GM18502 (cell line): ENCODE data around the gene FBXO28.

Experiments
- ATAC-seq: cut with Tn5 transposase; IDR thresholded peaks from one replicate; pipeline ENCODE4 v1.9.1; 2021; ENCODE audit warnings: mild to moderate bottlenecking; ENCODE audit not compliant: unreplicated experiment, poor library complexity

The FBXO28 gene

DNA sequence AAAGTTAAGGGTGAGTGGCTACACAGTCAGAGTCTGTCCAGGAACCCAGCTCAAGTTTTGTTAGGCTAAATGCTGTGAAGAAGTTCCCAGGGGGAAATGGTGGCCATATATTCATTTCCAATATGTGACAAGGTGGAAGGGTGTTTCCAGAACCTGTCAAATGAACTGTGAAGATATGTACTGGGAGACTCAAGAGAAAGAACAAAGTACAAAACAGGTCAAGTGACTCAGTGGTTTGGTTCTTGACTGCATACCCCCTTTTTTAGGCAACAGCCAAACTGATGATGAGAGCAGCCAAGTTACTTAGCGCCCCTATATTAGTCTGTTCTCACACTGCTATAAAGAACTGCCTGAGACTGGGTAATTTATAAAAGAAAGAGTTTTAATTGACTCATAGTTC, 18.6 kb upstream of the FBXO28 start:
- no peak for ATAC-seq

DNA sequence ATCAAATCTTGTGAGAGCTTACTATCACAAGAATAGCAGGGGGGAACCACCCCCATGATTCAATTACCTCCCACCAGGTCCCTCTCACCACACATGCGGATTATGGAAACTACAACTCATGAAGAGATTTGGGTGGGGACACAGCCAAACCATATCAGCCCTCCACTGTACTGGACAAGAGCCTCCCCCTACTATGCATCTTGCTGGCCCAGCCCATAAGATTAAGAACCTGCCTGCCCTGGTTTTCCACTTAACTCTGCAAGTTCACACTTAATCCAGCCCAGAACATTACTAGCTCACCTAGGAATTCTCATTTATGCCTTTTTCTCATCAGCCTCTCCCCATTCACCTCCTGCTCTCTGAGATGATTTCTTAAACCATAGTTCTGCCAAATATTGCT, 18.0 kb upstream of the FBXO28 start:
- no peak for ATAC-seq

DNA sequence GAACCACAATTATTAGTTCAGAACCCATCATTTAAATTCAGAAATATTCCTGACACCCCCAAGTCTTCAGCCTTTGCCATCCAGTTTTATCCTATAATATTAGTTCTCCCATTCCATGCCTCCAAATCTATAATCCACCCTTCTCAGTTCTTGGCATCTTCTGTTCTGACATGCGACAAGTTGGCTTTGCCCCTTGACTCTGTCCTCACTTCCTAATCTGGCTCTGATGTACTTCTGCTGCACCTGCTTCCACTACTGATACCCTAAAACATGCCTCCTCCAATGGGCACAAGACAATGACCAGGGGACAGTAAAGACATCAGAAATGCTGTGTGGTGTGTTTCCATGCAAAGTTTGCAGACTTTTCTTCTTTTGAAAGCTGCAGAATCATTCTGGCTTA, 17.1 kb upstream of the FBXO28 start:
- ATAC-seq = no peak

DNA sequence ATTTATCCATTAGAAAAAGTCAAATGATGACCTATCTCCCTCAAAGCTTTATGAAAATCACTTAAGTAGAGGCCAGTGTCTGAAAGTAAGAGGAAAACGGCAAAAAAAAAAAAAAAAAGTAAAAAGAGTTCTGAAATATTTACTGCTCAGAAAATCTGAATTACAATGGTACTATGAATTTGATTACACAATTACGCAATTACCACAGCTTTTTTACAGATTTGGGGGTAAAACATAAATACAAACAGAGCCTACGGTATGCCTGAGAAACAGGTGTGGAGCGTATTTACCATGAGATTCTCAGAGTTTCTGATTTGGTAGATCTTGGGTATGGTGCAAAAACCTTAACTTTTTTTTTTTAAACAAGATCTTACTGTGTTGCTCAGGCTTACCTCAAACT, 15.9 kb upstream of the FBXO28 start:
- ATAC-seq = no peak

DNA sequence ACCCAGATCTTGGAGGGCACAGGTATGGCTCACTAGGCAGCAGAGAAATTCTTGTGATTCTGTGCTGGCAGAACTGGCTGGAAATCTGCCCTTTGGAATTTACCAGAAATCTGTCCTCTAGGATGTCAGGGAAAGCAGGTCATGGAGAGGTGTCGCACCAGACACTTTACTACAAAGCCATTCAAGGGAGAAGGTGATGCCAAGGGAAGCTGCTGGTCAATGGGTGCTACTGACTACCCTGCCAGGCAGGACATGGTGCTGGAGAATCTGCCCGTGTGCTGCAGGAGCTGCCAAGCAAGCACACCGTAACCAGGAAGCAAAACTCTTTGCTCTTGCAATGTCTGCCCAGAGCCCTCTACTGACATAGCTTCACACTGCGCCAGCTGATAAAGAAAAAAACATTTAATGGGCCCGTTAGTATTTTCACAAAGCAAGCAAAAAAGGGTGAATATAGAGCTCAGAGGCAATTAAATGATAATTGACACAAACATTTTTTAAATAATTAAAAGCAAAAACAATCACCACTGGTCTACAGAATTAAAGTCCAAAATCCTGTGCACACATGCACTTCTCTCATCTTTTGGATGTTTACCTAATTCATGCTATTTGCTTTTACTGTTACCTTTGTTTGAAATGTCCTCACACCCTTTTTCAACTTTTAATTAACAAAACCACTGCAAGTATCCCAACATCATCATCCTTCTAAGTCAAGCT, 7.2 kb upstream of the FBXO28 start:
- ATAC-seq = peak; percentile 78

DNA sequence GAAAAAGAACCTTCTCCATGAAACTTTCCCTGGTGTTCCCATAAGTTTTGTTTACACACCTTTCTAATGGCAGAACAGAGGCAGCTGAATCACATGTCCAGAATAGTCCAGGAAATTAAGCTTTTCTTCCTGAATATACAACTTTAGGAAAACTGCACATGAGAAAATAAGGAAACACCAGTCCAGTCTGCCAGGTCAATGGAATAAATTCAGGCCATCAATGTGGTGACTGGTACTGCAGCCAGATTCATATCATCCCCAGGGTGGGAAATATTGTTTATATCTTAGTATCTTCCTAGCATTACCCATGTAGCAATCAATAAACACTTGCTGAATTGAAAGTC, 6.7 kb upstream of the FBXO28 start:
- ATAC-seq = no peak

DNA sequence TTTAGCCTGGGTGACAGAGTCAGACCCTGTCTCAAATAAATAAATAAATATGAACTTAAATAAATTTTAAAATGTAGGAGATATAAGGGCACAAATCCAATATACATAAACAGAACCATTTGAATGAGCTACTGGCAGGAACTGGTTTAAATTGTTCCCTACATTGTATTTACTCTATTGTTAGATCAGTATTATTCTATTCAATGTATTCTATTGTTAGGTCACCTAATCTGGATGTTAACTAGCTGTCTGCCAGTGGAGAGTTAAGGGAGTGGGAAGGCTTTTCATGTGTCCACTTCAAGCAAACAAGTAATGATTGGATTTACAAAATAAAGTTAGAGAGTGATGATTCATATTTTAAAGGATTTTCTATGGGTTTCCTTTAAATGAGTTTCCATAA, 4.9 kb upstream of the FBXO28 start:
- ATAC-seq = no peak

DNA sequence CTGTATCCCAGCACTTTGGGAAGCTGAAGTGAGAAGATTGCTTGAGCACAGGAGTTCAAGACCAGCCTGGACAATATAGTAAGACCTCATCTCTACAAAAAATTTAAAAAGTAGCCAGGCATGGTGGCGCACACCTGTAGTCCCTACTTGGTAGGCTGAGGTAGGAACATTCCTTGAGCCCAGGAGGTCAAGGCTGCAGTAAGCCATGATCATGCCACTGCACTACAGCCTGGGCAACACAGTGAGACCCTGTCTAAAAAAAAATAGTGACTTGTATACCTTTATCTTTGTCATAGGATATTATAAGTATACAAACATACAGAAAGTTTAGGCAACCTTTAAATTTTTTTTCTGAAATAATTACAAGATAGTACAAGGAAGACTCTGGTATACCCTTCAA, 3.9 kb upstream of the FBXO28 start:
- ATAC-seq = no peak

DNA sequence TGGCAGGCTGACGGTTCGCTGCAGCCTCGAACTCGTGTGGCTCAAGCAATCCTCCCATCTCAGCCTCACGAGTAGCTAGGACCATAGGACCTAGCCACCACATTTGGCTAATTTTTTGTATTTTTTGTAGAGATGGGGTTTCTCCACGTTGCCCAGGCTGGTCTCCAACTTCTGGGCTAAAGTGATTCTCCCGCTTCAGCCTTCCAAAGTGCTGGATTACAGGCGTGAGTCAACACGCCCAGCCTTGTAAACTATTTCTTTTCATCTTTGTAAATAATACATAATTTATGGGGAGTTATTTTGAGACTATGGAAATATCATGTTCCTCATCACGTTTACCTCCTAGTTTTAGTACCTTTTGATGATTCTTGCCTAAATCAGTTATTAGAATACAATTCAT, 906 bp upstream of the FBXO28 start:
- no peak for ATAC-seq

DNA sequence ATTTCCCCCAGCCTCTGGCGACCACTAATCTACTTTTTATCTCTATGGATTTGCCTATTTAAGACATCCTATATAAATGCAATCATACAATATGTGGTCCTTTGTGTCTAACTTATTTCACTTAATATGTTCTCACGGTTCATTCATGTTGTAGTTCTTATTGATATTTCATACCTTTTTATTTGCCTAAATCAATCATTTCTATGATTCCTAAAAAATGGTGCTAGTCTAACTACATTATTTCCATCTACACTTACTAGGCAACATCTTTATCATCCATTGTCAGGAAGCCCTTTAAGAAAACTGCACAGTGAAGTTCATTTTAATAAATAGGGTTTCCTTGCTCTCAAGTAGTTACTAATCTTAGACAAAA, 380 bp upstream of the FBXO28 start:
- ATAC-seq = peak; percentile 17

DNA sequence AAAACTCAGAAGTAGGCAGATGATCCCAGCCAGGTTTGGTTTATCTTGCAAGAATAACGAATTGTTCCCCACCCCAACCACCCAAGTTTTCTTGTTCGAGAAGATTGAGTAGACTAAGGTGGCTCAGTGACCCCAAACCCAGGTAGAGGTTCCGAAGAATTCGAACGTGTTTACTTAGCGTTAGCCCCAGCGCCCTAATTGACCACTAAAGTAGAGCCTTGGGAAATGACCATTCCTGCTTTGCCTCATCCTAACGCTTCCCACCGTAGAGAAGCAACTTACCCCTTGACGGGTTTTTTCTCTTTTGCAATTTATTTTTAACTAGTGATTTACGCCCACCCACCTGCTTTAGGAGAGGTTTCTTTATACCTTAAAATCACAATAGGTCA, 870 bp downstream of the FBXO28 start:
- no peak for ATAC-seq

DNA sequence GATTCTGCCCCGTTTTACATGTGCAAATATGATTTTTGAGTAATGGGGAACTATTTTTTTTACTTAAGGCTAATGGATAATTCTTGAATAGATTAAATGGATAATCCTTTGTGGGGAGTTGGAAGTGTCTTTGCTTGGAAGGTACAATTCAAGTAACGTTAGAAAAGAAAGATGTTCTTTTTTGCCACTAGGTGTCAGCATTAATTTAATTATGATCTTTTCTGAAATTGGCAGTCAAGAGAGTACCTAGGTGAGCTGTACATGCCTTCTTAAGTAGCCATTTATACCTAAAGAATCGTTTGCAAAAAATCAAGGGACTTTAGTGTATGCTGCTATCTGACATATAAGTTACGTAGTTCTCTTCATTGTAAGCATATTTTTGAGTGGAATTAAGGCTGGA, 2.2 kb downstream of the FBXO28 start:
- ATAC-seq = peak; percentile 37

DNA sequence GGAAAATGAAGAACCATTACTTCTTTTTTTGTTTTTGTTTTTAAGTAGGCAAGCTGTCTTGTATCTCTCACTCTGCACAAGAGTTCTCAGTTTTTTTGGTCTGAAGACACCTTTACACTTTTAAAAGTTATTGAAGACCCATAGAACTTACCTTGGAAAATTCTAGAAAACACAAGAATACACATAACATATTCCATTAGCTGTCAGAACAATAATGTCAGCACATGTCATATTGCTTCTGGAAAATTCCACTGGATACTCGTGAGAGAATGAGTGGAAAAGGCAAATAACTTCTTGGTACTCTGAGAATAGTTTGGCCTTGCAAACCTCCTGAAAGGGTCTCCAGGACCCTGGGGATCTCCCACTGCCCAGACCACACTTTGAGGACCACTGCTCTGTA, 4.8 kb downstream of the FBXO28 start:
- no peak for ATAC-seq

DNA sequence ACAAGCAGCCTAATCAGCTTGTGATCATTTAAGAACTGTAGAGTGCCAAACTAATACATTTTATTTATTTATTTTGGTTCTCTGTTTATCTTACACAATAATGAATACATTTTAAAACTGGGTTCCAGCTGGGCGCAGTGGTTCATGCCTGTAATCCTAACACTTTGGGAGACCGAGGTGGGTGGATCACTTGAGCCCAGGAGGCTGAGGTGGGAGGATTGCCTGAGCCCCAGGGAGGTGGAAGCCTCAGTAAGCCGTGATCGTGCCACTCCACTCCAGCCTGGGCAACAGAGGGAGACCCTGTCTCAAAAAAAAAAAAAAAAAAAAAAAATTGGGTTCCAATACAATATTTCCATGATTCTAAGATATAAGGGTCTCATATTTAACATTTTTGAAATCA, 9.2 kb downstream of the FBXO28 start:
- no peak for ATAC-seq

DNA sequence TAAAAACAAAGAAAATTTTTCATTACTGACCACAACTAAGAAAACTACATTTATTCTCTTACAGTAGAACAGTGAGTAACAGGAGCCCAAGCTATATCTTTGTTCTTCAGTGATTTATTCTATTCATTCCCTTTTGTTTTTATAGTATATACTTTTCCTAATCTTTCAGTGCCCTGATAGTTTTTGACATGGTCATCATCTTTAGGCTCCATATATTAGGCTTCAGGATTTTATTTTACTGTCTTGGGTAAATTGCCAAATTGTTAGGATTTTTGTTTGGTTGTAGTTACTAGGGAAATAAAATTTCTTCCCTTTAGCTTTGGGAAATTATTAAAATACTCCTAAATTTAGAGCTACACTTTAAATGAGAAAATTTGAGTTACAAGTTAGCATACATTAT, 10.3 kb downstream of the FBXO28 start:
- no peak for ATAC-seq

DNA sequence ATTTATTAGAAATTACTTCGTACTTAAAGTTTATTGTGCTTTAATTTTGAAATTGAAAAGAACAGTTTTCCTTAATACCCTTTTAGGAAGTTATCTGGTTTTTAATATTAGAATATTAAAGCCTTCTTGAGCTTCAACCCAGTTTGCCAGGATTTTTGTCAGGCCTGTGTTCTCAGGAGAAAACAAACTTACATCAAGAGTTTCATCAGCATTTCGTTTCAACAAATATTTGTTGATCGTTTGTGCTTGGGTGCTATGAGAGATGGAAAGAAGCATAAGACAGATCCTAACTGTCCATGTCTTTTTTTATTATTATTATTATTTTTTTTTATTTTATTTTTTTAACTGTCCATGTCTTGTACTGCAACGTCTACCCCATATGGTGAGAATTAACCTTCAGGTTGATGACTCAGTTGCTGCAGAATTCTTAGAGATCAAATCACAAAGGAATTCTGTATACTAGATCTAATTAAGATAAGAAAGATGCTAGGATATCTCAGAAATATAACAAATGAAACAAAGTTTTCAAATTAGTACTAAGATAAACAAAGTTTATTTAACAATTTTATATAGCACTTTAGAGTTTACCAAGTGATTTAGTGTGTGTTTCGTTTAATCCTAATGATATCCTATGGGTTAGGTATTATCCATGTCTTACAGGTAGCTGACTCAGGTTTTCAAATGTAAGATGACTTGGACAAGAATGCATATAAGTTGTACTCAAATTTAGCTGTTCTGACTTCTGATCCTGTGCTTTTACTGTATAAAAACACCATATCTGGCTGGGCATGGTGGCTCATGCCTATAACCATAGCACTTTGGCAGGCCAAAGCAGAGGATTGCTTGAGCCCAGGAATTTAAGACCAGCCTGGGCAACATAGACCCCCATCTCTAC, 14.3 kb downstream of the FBXO28 start:
- ATAC-seq = no peak

DNA sequence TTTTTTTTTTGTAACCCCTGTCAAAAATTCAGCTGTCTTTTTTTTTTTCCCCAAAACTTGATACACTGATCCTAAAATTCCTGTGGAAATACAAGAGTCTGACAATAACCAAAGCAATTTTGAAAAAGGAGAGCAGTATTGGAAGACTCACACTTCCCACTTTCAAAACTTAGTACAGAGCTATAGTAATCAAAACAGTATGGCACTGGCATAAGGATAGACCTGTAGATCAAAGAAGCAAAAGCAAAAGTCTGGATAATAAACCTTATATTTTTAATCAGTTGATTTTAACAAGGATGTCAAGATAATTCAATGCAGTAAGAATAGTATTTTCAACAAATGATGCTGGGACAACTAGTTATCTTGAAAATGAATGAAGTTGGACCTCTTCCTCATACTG, 17.3 kb downstream of the FBXO28 start:
- ATAC-seq = no peak

DNA sequence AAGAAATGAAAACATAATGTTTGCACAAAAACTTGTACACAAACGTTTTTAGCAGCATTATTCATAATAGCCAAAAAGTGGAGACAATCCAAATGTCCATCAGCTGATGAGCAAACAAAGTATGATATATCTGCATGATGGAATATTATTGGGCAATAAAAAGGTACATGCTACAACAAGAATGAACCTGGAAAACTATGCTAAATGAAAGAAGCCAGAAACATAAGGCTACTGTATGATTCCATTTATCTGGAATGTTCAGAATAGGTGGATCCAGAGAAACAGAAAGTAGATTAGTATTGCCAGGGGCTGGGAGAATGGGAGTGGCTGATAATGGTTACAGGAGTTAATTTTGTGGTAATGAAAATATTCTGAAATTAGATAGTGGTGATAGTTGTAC, 19.0 kb downstream of the FBXO28 start:
- ATAC-seq = no peak

DNA sequence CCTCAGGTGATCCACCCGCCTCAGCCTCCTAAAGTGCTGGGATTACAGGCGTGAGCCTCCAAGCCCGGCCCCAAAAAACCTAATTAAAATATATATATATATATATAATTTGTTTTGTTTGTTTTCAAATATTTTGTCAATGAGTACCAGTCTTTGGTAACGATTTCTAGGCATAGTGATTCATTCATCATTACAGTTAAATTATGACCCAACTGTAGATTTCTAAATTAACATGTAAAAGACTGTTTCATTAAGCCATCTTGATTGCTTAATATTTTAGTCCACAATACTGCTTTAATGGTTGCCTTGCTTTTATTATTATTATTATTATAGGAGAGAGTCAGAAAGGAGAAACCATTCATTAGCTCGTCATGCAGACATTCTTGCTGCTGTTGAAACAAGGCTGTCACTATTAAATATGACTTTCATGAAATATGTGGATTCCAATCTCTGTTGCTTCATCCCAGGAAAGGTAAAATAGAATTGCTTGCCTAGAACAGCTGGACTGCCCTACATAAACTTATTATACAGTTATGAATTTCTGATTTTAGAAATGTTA, 19.9 kb downstream of the FBXO28 start:
- ATAC-seq = no peak

DNA sequence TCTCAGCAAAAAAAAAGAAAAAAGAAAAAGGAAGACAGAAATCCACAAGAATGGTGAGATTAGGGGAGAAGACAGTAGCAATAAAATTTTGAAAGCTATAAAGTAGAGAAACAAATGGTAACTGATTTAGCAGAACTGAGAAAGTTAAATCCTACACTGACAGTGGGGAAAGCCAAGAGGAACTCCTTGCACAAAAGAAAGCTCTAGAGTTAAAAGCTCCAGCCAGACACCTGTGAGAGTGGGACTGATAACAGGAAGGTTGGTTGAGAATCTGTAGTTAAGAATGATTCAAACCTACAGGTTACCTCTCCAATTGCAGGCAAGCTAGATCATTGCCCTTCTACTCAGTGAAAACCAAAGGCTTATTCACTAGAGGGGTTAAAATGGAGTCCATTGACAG, 23.6 kb downstream of the FBXO28 start:
- no peak for ATAC-seq

DNA sequence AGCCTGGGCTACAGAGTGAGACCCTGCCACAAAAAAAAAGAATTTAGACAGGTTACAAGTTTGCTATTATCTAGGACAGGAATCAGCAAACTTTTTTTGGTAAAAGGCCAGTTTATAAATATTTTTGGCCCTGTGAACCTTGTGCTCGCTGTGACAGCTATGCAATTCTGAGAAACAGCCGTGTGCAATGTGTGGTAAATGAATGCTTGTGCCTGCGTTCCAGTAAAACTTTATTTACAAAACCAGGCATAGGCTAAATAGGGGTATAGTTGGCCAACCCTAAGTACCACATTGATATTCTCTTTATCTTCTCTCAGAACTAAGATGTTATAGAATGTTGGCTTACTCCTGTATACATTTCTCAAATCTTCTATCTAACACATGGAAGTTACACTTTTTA, 24.3 kb downstream of the FBXO28 start:
- ATAC-seq = no peak

DNA sequence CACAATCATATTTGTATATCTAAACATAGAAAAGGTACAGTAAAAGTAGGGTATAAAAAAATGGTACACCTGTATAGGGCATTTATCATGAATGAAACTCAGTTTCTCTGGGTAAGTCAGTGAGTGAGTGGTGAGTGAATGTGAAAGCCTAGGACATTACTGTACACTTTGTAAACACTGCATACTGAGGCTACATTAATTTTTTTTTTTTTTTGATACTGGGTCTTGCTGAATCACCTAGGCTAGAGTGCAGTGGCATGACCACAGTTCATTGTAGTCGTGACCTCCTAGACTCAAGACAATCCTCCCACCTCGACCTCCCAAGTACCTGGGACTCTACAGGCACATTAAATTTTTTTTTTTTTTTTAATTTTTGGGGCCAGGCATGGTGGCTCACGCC, 27.8 kb downstream of the FBXO28 start:
- no peak for ATAC-seq
